ENCODE measurements around the gene HAGHL. TPM values are rescaled to one million over a fixed set of nuclear protein-coding genes. Genes with fewer than 3 reads are reported as not detected.

Gene HAGHL
- total and polyA plus RNA-seq, 2 donors from 2014 or later: 7.5 to 18.0 TPM

DNA sequence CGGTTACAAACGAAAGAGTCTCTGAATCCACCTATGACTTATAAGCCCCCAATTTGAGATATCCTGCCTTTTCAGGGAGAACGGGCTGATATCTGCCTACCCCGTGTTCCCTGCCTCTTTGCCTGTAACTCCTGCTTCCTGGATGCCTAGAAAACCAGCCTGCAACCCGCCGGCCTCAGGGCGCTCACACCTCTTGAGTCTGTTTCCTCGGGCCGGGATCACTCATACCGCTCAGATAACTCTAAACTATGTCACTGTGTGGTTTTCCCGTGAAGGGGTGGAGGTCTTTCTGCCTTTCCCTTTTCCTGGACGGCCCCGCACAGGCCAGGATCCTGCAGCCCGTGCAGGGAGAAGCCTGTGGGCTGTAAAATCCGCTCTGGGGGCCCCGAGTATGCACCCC, 50.9 kb downstream of the HAGHL start:
- no peak overlapping the region for H3K9ac ChIP-seq (ENCODE audit: low read length in 3 of 3)
- no peak overlapping the region for H3K27ac ChIP-seq (ENCODE audit: low read depth in 2 of 2, low read length in 2 of 2)
- no peaks in the 10 kb centered on the region for H3K27me3 ChIP-seq (ENCODE audit: control insufficient read depth, insufficient read depth, low read length)
- FAIRE-seq: no peak
- no peak overlapping the region for H3K4me3 ChIP-seq (ENCODE audit: low read length in 3 of 3)
- H3K36me3 ChIP-seq (ENCODE audit: control insufficient read depth in 2 of 3, insufficient read depth in 3 of 3, low read length in 3 of 3): no peaks in the 10 kb centered on the region
- TF ChIP-seq, protein P1, sequence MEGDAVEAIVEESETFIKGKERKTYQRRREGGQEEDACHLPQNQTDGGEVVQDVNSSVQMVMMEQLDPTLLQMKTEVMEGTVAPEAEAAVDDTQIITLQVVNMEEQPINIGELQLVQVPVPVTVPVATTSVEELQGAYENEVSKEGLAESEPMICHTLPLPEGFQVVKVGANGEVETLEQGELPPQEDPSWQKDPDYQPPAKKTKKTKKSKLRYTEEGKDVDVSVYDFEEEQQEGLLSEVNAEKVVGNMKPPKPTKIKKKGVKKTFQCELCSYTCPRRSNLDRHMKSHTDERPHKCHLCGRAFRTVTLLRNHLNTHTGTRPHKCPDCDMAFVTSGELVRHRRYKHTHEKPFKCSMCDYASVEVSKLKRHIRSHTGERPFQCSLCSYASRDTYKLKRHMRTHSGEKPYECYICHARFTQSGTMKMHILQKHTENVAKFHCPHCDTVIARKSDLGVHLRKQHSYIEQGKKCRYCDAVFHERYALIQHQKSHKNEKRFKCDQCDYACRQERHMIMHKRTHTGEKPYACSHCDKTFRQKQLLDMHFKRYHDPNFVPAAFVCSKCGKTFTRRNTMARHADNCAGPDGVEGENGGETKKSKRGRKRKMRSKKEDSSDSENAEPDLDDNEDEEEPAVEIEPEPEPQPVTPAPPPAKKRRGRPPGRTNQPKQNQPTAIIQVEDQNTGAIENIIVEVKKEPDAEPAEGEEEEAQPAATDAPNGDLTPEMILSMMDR (IDR thresholded peaks at IDR 0.05; ENCODE audit: borderline replicate concordance, extremely low read depth, insufficient read depth): no peak
- intact Hi-C loops (cut with DNase I): no loop called here
- DNase-seq: no peak
- H3K9me3 ChIP-seq (ENCODE audit: control insufficient read depth in 2 of 3, insufficient read depth in 1 of 3, low read length in 3 of 3): no peaks in the 10 kb centered on the region
- H3K4me1 ChIP-seq (ENCODE audit: control insufficient read depth in 2 of 3, insufficient read depth in 2 of 3, low read depth in 1 of 3, low read length in 3 of 3): no peaks in the 10 kb centered on the region

DNA sequence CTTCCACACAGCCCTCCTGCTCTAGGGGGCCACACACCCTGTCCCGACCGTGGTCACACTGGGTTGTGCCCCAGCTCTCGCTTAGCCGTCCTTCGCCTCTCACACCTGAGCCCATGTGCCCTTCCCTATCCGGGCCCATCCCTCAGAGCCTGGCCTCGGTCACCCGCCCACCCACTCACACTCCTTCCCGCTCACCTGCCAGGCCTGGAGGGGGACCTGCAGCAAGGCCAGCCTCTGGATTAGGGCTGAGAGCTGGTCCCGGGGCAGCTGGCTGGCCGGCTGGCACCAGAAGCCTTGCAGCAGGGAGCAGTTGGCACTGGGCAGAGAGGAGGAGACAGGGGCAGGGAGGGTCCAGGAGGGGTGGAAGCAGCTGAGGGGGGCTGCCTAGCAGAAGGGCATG, 51.5 kb downstream of the HAGHL start:
- no peak for FAIRE-seq
- Histone ChIP-seq H3K27me3 (ENCODE audit: control insufficient read depth, insufficient read depth, low read length) (no peaks in the 10 kb centered on the region), H3K9ac (ENCODE audit: low read length in 3 of 3) (no peak overlapping the region), H3K4me3 (ENCODE audit: low read length in 3 of 3) (no peak overlapping the region), H3K36me3 (ENCODE audit: control insufficient read depth in 2 of 3, insufficient read depth in 3 of 3, low read length in 3 of 3) (no peaks in the 10 kb centered on the region), H3K4me1 (ENCODE audit: control insufficient read depth in 2 of 3, insufficient read depth in 2 of 3, low read depth in 1 of 3, low read length in 3 of 3) (no peaks in the 10 kb centered on the region), H3K9me3 (ENCODE audit: control insufficient read depth in 2 of 3, insufficient read depth in 1 of 3, low read length in 3 of 3) (no peaks in the 10 kb centered on the region), H3K27ac (ENCODE audit: low read depth in 2 of 2, low read length in 2 of 2) (no peak overlapping the region)
- DNase-seq: no peak
- TF ChIP-seq, protein P1 (IDR thresholded peaks at IDR 0.05; ENCODE audit: borderline replicate concordance, extremely low read depth, insufficient read depth): no peak
- intact Hi-C loops (cut with DNase I): no loop called here

DNA sequence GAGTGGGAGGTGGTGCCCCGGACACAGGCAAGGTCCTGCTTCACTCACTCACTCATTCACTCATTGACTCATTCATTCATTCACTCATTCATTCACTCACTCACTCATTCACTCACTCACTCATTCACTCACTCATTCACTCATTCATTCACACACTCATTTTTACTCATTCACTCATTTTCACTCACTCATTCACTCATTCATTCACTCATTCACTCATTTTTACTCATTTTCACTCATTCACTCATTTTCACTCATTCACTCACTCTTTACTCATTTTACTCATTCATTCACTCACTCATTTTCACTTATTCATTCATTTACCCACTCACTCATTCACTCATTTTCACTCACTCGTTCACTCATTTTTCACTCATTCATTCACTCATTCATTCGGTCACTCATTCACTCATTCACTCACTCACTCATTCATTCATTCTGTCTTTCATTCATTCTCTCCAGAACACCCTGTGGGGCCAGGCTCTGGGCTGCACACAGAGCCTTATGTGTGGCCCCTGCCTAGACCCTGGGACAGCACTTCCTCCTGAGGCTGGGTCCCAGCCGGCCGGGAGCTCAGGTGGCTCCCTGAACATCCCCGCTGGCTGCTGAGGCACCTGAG, 52.1 kb downstream of the HAGHL start:
- TF ChIP-seq, protein P1 (IDR thresholded peaks at IDR 0.05; ENCODE audit: borderline replicate concordance, extremely low read depth, insufficient read depth): no peak
- H3K9me3 ChIP-seq (ENCODE audit: control insufficient read depth in 2 of 3, insufficient read depth in 1 of 3, low read length in 3 of 3): no peaks in the 10 kb centered on the region
- DNase-seq (no peak), FAIRE-seq (no peak)
- H3K27me3 ChIP-seq (ENCODE audit: control insufficient read depth, insufficient read depth, low read length): no peaks in the 10 kb centered on the region
- H3K27ac ChIP-seq (ENCODE audit: low read depth in 2 of 2, low read length in 2 of 2): no peak overlapping the region
- H3K9ac ChIP-seq (ENCODE audit: low read length in 3 of 3): no peak overlapping the region
- intact Hi-C loops (cut with DNase I): no loop called here
- no peaks in the 10 kb centered on the region for H3K4me1 ChIP-seq (ENCODE audit: control insufficient read depth in 2 of 3, insufficient read depth in 2 of 3, low read depth in 1 of 3, low read length in 3 of 3)
- H3K36me3 ChIP-seq (ENCODE audit: control insufficient read depth in 2 of 3, insufficient read depth in 3 of 3, low read length in 3 of 3): no peaks in the 10 kb centered on the region
- no peak overlapping the region for H3K4me3 ChIP-seq (ENCODE audit: low read length in 3 of 3)

Small RNA genes lying within 50 kb of the gene (microRNA-seq; reads per million reads assigned to microRNA genes)
- gene MIR662: not detected

Other genes starting within 250 kb of the HAGHL start
- gene CAPN15, start 199.4 kb upstream of the HAGHL start, total RNA-seq: 52.9 TPM
- gene CAPN15, start 199.4 kb upstream of the HAGHL start, polyA plus RNA-seq (ENCODE audit: insufficient read depth, low read depth, low replicate concordance): 17.9 TPM
- 1.8 TPM for gene PRR35, start 166.7 kb upstream of the HAGHL start, total RNA-seq
- gene PRR35, start 166.7 kb upstream of the HAGHL start, polyA plus RNA-seq (ENCODE audit: insufficient read depth, low read depth, low replicate concordance): 24.4 TPM
- 3.3 TPM for gene NHLRC4, start 160.1 kb upstream of the HAGHL start, total RNA-seq
- gene NHLRC4, start 160.1 kb upstream of the HAGHL start, polyA plus RNA-seq (ENCODE audit: insufficient read depth, low read depth, low replicate concordance): 17.4 TPM
- 92.9 TPM for gene PIGQ, start 157.1 kb upstream of the HAGHL start, total RNA-seq
- 118 TPM for gene PIGQ, start 157.1 kb upstream of the HAGHL start, polyA plus RNA-seq (ENCODE audit: insufficient read depth, low read depth, low replicate concordance)
- gene RAB40C, start 137.0 kb upstream of the HAGHL start, total RNA-seq: 24.0 TPM
- 18.1 TPM for gene RAB40C, start 137.0 kb upstream of the HAGHL start, polyA plus RNA-seq (ENCODE audit: insufficient read depth, low read depth, low replicate concordance)
- 0.69 TPM for gene WFIKKN1, start 96.1 kb upstream of the HAGHL start, total RNA-seq
- gene WFIKKN1, start 96.1 kb upstream of the HAGHL start, polyA plus RNA-seq (ENCODE audit: insufficient read depth, low read depth, low replicate concordance): 1.8 TPM
- gene METTL26, start 90.8 kb upstream of the HAGHL start, total RNA-seq: 44.2 TPM
- gene METTL26, start 90.8 kb upstream of the HAGHL start, polyA plus RNA-seq (ENCODE audit: insufficient read depth, low read depth, low replicate concordance): 183 TPM
- 36.9 TPM for gene MCRIP2, start 85.3 kb upstream of the HAGHL start, total RNA-seq
- 265 TPM for gene MCRIP2, start 85.3 kb upstream of the HAGHL start, polyA plus RNA-seq (ENCODE audit: insufficient read depth, low read depth, low replicate concordance)
- 51.6 TPM for gene WDR90, start 77.7 kb upstream of the HAGHL start, total RNA-seq
- gene WDR90, start 77.7 kb upstream of the HAGHL start, polyA plus RNA-seq (ENCODE audit: insufficient read depth, low read depth, low replicate concordance): 10.6 TPM
- 117 TPM for gene RHOT2, start 59.0 kb upstream of the HAGHL start, total RNA-seq
- gene RHOT2, start 59.0 kb upstream of the HAGHL start, polyA plus RNA-seq (ENCODE audit: insufficient read depth, low read depth, low replicate concordance): 90.5 TPM
- 0.88 TPM for gene RHBDL1, start 51.4 kb upstream of the HAGHL start, total RNA-seq
- gene RHBDL1, start 51.4 kb upstream of the HAGHL start, polyA plus RNA-seq (ENCODE audit: insufficient read depth, low read depth, low replicate concordance): 9.7 TPM
- gene STUB1, start 46.7 kb upstream of the HAGHL start, total RNA-seq: 92.9 TPM
- 218 TPM for gene STUB1, start 46.7 kb upstream of the HAGHL start, polyA plus RNA-seq (ENCODE audit: insufficient read depth, low read depth, low replicate concordance)
- gene JMJD8, start 42.8 kb upstream of the HAGHL start, total RNA-seq: 75.0 TPM
- 80.4 TPM for gene JMJD8, start 42.8 kb upstream of the HAGHL start, polyA plus RNA-seq (ENCODE audit: insufficient read depth, low read depth, low replicate concordance)
- 11.8 TPM for gene WDR24, start 36.7 kb upstream of the HAGHL start, total RNA-seq
- 7.2 TPM for gene WDR24, start 36.7 kb upstream of the HAGHL start, polyA plus RNA-seq (ENCODE audit: insufficient read depth, low read depth, low replicate concordance)
- gene FBXL16, start 21.3 kb upstream of the HAGHL start, total RNA-seq: 44.9 TPM
- gene FBXL16, start 21.3 kb upstream of the HAGHL start, polyA plus RNA-seq (ENCODE audit: insufficient read depth, low read depth, low replicate concordance): 12.0 TPM
- gene METRN, start 12.0 kb upstream of the HAGHL start, total RNA-seq: 34.9 TPM
- gene METRN, start 12.0 kb upstream of the HAGHL start, polyA plus RNA-seq (ENCODE audit: insufficient read depth, low read depth, low replicate concordance): 114 TPM
- 44.1 TPM for gene ANTKMT, start 6.0 kb upstream of the HAGHL start, total RNA-seq
- gene ANTKMT, start 6.0 kb upstream of the HAGHL start, polyA plus RNA-seq (ENCODE audit: insufficient read depth, low read depth, low replicate concordance): 70.4 TPM
- gene CCDC78, start 663 bp upstream of the HAGHL start, total RNA-seq: 2.6 TPM
- gene CCDC78, start 663 bp upstream of the HAGHL start, polyA plus RNA-seq (ENCODE audit: insufficient read depth, low read depth, low replicate concordance): 1.3 TPM
- 36.8 TPM for gene CIAO3, start 13.9 kb downstream of the HAGHL start, total RNA-seq
- gene CIAO3, start 13.9 kb downstream of the HAGHL start, polyA plus RNA-seq (ENCODE audit: insufficient read depth, low read depth, low replicate concordance): 37.7 TPM
- 19.4 TPM for gene MSLN, start 33.6 kb downstream of the HAGHL start, total RNA-seq
- gene MSLN, start 33.6 kb downstream of the HAGHL start, polyA plus RNA-seq (ENCODE audit: insufficient read depth, low read depth, low replicate concordance): 3.7 TPM
- 16.9 TPM for gene RPUSD1, start 61.3 kb downstream of the HAGHL start, total RNA-seq
- gene RPUSD1, start 61.3 kb downstream of the HAGHL start, polyA plus RNA-seq (ENCODE audit: insufficient read depth, low read depth, low replicate concordance): 15.1 TPM
- gene CHTF18, start 61.5 kb downstream of the HAGHL start, total RNA-seq: 16.0 TPM
- 4.2 TPM for gene CHTF18, start 61.5 kb downstream of the HAGHL start, polyA plus RNA-seq (ENCODE audit: insufficient read depth, low read depth, low replicate concordance)
- not detected for gene GNG13, start 73.6 kb downstream of the HAGHL start, total RNA-seq
- gene GNG13, start 73.6 kb downstream of the HAGHL start, polyA plus RNA-seq (ENCODE audit: insufficient read depth, low read depth, low replicate concordance): not detected
- gene LMF1, start 243.9 kb downstream of the HAGHL start, total RNA-seq: 28.6 TPM
- gene LMF1, start 243.9 kb downstream of the HAGHL start, polyA plus RNA-seq (ENCODE audit: insufficient read depth, low read depth, low replicate concordance): 15.4 TPM